Measurements from ENCODE around the gene ERBB4.

Gene ERBB4

DNA sequence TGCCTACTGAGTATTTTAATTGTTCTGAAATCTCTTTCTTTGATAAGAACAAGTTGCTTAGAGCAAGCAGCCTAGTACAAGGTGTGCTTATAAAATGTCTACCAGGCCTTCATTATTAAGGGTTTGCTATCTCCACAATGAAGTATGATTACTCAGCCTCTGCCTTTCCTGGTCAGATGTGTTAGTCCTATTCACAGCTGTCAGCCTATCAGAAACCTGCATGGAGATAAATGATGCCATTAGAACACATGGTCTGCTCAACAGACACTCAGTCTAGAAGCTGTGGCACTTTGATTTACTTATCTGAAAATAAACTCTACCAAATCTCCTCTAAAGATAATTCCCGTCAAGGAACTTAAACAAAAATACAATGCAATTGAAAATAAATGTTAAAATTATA, 448.7 kb downstream of the ERBB4 start:
- no peak for TF ChIP-seq GATA3 (IDR thresholded peaks at IDR 0.05; ENCODE audit: low read depth, low read length)
- TF ChIP-seq GATA2 (IDR thresholded peaks at IDR 0.05; ENCODE audit: low read depth, low read length): no peak

DNA sequence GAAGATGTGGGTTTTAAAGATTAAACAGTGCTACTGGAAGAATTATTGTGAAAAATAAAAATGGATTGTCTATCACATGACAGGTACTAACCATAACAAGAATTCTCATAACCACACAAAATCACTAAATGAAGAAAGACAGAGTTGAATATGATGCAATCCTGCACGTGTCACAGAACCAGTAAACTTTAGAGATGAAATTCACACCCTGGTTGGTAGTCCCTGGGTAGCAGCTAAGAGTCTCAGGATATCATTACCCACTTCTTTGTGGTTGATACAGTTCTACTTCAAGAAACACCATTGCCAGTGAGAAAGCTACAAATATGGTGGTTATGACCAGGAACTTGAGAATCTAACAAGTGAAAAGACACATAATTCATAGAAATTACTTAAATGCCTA, 450.2 kb downstream of the ERBB4 start:
- no peak for TF ChIP-seq GATA3 (IDR thresholded peaks at IDR 0.05; ENCODE audit: low read depth, low read length)
- TF ChIP-seq GATA2 (IDR thresholded peaks at IDR 0.05; ENCODE audit: low read depth, low read length): no peak

GRCh38 chr2:212083492-212083891, 455.1 kb downstream of the ERBB4 start:
- no peak for TF ChIP-seq GATA3 (IDR thresholded peaks at IDR 0.05; ENCODE audit: low read depth, low read length)
- TF ChIP-seq GATA2 (IDR thresholded peaks at IDR 0.05; ENCODE audit: low read depth, low read length): no peak

GRCh38 chr2:212078103-212078502, 460.5 kb downstream of the ERBB4 start:
- TF ChIP-seq GATA3 (IDR thresholded peaks at IDR 0.05; ENCODE audit: low read depth, low read length): no peak

- TF ChIP-seq GATA2 (IDR thresholded peaks at IDR 0.05; ENCODE audit: low read depth, low read length) (no peak), GATA3 (IDR thresholded peaks at IDR 0.05; ENCODE audit: low read depth, low read length) (no peak)
Measured at GRCh38 chr2:212076456-212076855, 462.1 kb downstream of the ERBB4 start.

GRCh38 chr2:212073360-212073759, 465.2 kb downstream of the ERBB4 start:
- TF ChIP-seq GATA2 (IDR thresholded peaks at IDR 0.05; ENCODE audit: low read depth, low read length) (no peak), GATA3 (IDR thresholded peaks at IDR 0.05; ENCODE audit: low read depth, low read length) (no peak)

- TF ChIP-seq GATA3 (IDR thresholded peaks at IDR 0.05; ENCODE audit: low read depth, low read length) (no peak), GATA2 (IDR thresholded peaks at IDR 0.05; ENCODE audit: low read depth, low read length) (no peak)
Measured at GRCh38 chr2:212066546-212066945, 472.1 kb downstream of the ERBB4 start.

GRCh38 chr2:212064318-212064717, 474.3 kb downstream of the ERBB4 start:
- no peak for TF ChIP-seq GATA2 (IDR thresholded peaks at IDR 0.05; ENCODE audit: low read depth, low read length)
- TF ChIP-seq GATA3 (IDR thresholded peaks at IDR 0.05; ENCODE audit: low read depth, low read length): no peak

- no peak for TF ChIP-seq GATA2 (IDR thresholded peaks at IDR 0.05; ENCODE audit: low read depth, low read length)
- no peak for TF ChIP-seq GATA3 (IDR thresholded peaks at IDR 0.05; ENCODE audit: low read depth, low read length)
Measured at GRCh38 chr2:212052412-212053159, 486.0 kb downstream of the ERBB4 start.

DNA sequence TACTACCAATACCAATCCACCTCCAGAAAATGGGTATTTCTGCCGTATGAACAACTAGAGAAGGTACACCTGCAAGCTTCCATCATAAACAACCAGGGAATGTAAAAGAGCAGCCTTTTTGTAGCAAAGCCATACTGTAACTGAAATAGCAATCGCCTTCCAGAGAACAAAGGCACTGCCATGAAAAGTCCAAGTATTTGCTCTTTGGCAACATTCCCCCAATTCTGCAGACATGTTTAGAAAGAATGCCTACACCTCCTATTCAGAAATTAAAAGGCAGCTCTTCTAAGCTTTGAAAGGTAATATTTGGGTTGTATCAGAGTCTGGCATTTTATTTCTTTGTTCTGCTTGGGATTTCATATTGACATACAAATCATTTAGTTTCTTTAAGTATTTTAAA, 487.7 kb downstream of the ERBB4 start:
- TF ChIP-seq GATA3 (IDR thresholded peaks at IDR 0.05; ENCODE audit: low read depth, low read length) (no peak), GATA2 (IDR thresholded peaks at IDR 0.05; ENCODE audit: low read depth, low read length) (no peak)

DNA sequence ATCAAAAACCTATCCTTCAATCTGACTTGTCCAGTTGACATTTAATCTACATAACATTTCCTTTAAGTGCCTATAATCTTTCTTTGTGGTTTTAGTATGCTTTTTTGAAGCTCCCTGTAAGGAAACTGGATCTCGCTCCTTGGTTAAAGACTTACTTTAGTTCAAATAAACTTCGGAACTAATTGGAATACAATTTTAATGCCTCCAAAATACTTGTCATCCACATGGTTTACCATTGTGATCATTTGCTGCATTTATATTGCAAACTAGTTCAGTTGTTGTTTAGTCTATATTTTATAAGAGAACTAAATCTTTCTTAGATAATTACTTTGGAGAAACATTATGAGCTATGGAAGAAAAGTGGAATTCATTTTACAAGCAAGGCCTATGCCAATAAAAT, 496.0 kb downstream of the ERBB4 start:
- TF ChIP-seq GATA3 (IDR thresholded peaks at IDR 0.05; ENCODE audit: low read depth, low read length) (no peak), GATA2 (IDR thresholded peaks at IDR 0.05; ENCODE audit: low read depth, low read length) (no peak)

GRCh38 chr2:212037062-212037461, 501.5 kb downstream of the ERBB4 start:
- TF ChIP-seq GATA3 (IDR thresholded peaks at IDR 0.05; ENCODE audit: low read depth, low read length) (no peak), GATA2 (IDR thresholded peaks at IDR 0.05; ENCODE audit: low read depth, low read length) (no peak)

- TF ChIP-seq GATA2 (IDR thresholded peaks at IDR 0.05; ENCODE audit: low read depth, low read length): no peak
- no peak for TF ChIP-seq GATA3 (IDR thresholded peaks at IDR 0.05; ENCODE audit: low read depth, low read length)
Measured at GRCh38 chr2:212034841-212035585, 503.6 kb downstream of the ERBB4 start.

DNA sequence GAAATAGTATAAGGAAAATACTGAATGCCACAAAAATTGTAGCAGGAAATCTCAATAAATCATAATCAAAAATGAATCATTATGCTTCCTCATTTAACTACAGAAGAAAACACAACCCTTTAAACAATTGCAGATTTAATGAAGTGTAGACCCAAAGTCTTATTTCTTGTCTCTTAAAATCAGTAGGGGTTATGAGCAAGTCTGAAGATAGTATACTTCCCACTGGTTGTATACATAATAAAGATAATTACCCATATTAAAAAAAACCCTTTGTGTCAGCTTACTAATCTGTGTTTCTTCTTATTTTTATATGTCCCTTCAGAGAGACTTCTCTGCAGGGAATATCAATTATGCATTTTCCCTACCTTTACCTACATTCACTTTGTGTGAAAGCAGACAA, 504.7 kb downstream of the ERBB4 start:
- TF ChIP-seq GATA2 (IDR thresholded peaks at IDR 0.05; ENCODE audit: low read depth, low read length): no peak
- TF ChIP-seq GATA3 (IDR thresholded peaks at IDR 0.05; ENCODE audit: low read depth, low read length): no peak

All from SH-SY5Y (cell line).